GM12892 (cell line): ENCODE results near the gene WWP2.
"Not testable (repeated sequence)": the region's sequence is repeated elsewhere in the genome, so short reads cannot be mapped to it uniquely, and the experiment has no call there.

ENCODE experiments used
- DNase-seq: peaks from one replicate; pipeline ENCODE4 v3.0.0; 2011; ENCODE audit not compliant: insufficient read length
- FAIRE-seq: peaks from 2 replicates; lab custom pipeline; 2011; peaks lifted over from hg19 to GRCh38; lab: Jason Lieb, UNC
- POLR2A ChIP-seq: IDR thresholded peaks from 2 replicates; pipeline ENCODE4 v1.6.1; 2011; ENCODE audit warnings: low read depth, low read length, control low read depth
- POLR2AphosphoS5 ChIP-seq: IDR thresholded peaks from 2 replicates; pipeline ENCODE4 v1.6.1; 2011; ENCODE audit warnings: low read depth, low read length, control low read depth
- TAF1 ChIP-seq: IDR thresholded peaks from 2 replicates; pipeline ENCODE4 v1.6.1; 2011; ENCODE audit warnings: low read depth, mild to moderate bottlenecking, control low read depth, low read length, borderline replicate concordance

WWP2 gene

DNA sequence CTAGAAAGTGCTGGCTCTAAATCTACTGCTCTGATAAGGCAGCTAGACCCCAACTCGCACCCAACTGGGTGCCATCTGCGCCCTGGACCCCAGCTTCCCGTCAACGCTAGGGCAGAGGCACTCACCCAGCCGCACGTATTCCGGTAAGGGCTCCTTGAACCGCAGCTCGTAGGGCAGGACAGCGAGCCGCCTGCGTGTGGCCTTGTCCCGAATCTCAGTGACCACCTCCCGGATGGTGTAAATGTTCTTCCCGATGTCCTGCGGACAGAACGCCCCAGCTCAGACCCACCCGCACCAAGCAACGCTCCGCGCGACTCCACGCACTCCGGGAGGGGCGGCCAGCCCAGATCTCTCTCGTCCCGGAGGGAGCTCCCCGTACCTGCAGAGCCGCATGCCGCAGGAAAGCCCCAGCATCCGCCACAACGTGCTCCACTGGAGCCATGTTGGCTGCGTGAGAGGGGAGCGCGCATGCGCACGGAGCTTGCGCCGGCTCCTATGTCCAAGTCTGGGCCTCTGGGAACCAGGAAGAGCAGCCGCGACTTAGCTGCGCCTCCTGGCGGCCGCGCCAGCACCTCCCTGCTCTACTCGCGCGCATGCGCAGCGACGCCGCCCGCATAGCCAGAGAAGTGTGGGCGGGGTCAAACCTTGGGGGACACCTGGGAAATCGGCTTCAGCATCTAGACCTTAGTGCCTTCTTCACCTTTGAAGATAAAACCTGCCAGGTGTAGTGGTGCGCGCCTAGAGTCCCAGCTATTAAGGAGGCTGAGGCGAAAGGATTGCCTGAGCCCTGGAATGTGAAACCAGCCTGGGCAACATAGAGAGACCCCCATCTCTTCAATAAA lies 7.4 kb upstream of the WWP2 start, which contains the start of gene NOB1:
TSS of gene NOB1 (minus strand) at position 458 of the 842 bp plus-strand sequence. CDS start at position 442, 16 bp downstream.
- DNase-seq = peak; percentile 85
- peak; percentile 95 for FAIRE-seq
- TF ChIP-seq POLR2A = peak; percentile 97
- TF ChIP-seq TAF1 = peak; percentile 93
- peak; percentile 95 for TF ChIP-seq POLR2AphosphoS5

DNA sequence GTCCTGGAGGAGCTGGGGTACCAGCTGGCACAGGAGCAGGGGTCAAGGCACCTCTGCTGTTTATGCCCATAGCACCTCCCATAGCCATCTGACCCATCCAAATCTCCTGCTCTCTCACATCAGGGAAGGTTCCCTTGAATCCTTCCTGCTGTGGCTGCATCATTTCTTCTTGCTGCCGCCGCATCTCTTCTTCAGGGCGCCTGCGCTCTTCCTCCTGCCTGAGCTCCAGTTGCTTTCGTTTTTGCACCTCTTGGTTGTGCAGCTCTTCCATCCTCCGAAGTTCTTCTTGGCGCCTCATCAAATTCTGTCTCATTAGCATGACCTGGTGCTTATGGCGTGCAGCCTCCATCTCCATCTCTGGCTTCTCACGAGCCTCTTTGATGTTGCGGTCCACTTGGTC lies 5.4 kb upstream of the WWP2 start:
- no peak for TF ChIP-seq POLR2A
- TF ChIP-seq TAF1 = no peak
- no peak for TF ChIP-seq POLR2AphosphoS5
- DNase-seq (no peak), FAIRE-seq (no peak)

DNA sequence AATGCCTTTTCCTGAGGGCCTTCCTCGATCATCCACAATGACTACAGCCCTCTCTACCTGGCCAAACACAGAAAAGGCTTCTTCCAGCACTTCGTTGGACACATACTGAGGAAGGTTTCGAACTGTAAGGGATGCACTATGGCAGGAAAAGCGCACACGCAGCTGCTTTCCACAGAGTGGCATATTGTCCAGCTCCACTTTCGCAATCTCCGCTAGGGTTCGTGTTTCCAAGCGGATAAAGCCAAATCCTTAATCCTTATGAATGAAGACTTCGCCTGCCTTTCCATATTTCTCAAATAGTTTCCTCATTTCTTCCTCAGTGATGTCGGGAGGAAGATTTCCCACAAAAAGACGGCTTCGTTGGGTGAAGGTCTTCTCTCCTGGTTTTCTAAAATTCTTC lies 4.8 kb upstream of the WWP2 start:
- DNase-seq, FAIRE-seq: not testable (repeated sequence)

DNA sequence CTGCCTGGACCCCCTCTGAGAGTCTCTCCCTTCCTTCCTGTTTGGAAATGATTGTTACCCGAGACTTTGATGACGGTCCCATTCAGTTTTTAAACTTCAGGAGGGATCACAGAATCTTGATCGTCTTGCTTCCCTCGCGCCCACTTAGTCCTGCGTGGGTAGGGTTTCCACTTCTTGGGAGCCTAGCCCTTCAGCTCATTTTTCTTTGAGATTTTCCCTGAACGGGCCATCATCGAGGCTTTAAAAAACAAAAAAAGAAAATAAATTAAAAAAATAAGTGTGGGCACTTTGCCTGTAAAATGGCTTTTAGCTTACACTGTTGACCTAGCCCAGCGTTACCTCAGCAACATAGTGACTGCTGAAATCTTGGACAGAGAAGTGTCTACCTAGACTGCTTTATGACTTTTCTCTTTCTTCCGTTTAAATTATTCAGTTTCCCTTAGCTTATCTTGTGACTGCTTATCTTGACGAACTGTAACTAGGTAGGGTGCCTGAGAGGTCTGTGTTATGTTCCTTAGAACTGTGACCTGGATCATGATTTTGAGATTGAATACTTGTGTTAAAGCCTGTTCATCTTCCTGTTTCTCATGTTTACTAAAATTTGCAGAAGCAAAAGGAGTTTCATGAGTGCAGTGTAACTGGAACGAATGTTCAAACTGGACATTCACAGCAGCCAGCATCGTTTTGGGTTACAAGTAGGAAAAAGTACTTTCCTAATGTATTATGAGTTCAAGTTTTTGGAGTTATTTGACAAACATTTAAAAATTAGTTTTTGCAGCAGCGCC lies 874 bp downstream of the WWP2 start:
- DNase-seq (no peak), FAIRE-seq (no peak)
- no peak for TF ChIP-seq POLR2AphosphoS5
- TF ChIP-seq TAF1 = no peak
- TF ChIP-seq POLR2A = no peak

DNA sequence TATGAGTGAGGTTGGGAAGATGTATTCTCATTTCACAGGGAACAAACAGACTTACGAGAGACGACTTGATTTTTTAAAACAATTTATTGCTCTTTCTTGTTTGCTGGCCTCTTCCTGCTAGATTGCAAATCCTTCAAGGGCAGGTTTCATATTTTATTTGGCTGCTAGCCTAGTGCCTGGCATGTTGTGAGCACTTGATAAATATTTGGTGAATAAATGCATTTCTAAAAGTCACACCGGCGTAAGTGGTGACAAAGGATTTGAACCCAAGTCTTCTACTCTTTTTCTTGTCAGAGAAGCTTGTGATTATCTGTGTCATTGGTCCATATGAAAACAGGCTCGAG lies 1.4 kb downstream of the WWP2 start:
- FAIRE-seq (no peak), DNase-seq (no peak)
- TF ChIP-seq POLR2A (no peak), TAF1 (no peak), POLR2AphosphoS5 (no peak)

DNA sequence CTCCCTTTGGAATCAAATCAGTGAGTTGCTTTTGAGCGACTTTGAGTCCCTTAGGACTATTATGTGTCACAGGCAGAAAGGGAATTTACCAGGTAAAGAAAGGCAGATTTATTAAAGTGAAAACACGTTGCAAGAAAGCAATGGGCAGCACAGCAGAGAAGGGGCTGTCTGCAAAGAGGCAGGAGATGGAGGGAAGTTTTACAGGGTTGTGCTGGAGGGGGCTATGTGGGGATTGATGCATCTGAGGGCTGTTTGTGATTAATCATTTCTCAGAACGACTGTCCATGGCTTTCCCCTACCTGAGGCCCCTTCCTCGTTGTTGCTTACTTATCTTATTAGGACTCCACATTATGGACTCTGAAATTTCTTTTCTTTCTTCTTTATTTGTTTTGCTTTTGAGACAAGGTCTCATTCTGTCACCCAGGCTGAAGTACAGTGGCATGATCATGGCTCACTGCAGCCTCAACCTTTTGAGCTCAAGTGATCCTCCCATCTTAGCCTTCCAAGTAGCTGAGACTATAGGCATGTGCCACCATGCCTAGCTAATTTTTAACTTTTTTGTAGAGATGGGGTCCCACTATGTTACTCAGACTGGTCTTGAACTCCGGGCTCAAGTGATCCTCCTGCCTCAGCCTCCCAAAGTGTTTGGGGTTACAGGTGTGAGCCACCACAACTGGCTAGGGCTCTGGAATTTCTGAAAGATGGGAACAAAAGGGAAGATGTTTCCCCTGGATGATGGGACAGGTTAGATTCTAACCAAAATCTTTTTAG lies 5.5 kb downstream of the WWP2 start:
- TF ChIP-seq POLR2A (no peak), POLR2AphosphoS5 (no peak), TAF1 (no peak)
- DNase-seq (no peak), FAIRE-seq (no peak)

DNA sequence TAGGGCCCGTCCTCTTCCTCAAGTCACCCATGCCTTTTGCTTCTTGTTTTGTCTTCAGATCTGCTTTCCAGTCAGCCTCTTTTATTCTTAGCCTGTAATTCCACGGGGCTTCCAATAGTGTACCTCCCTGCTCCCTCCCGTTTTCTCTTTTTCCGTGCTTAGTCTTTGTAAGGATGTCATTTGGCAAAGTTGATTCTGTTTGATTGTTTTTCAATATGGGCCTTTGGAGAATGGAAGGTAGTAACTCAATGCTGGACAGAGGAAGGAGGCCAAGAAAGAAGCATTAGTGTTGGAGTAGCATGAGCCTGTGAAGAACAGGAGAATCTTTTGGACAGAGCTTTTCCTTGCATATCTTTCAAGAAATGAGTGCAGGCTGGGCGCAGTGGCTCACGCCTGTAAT lies 6.5 kb downstream of the WWP2 start:
- TF ChIP-seq POLR2A (no peak), TAF1 (no peak), POLR2AphosphoS5 (no peak)

DNA sequence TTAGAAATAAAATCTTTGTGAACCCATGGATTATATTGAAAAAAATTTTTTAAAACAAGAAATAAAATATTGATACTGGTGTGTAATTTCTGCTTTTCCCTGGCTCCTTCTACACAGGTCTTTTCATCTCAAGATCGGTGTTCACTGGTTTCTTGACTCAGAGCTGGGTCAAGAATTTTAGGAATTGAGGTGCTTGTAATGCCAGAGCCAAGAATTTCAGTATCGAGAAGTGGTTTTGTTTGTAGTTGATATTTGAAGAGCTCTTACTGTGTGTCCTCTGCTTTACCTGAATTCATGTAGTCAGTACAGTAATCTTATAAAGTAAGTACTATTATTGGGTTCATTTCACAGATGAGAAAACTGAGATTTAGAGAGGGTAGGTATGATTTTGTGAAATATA lies 7.3 kb downstream of the WWP2 start:
- FAIRE-seq = no peak
- no peak for DNase-seq
- TF ChIP-seq POLR2A = no peak
- TF ChIP-seq POLR2AphosphoS5 = no peak
- TF ChIP-seq TAF1 = no peak

More for the DNA sequence above, 6.5 kb downstream of the WWP2 start:
- DNase-seq (no peak), FAIRE-seq (no peak)

DNA sequence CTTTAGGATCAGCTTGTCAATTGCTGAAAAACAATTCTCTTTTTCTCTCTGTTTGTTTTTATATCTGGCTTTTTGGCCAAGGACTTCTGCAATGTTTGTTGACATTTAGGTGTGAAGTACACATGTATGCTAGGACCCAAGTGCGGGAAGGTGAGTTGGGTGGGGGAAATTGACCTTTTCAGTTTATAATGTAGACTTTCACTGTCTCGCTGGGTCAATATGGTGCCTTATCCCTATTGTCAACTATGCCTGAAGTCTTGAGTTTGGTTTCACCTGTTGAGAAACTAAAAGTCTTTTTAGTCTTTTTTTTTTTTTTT lies 9.5 kb downstream of the WWP2 start:
- no peak for DNase-seq
- FAIRE-seq = no peak
- TF ChIP-seq POLR2AphosphoS5 = no peak
- TF ChIP-seq POLR2A = no peak
- no peak for TF ChIP-seq TAF1

DNA sequence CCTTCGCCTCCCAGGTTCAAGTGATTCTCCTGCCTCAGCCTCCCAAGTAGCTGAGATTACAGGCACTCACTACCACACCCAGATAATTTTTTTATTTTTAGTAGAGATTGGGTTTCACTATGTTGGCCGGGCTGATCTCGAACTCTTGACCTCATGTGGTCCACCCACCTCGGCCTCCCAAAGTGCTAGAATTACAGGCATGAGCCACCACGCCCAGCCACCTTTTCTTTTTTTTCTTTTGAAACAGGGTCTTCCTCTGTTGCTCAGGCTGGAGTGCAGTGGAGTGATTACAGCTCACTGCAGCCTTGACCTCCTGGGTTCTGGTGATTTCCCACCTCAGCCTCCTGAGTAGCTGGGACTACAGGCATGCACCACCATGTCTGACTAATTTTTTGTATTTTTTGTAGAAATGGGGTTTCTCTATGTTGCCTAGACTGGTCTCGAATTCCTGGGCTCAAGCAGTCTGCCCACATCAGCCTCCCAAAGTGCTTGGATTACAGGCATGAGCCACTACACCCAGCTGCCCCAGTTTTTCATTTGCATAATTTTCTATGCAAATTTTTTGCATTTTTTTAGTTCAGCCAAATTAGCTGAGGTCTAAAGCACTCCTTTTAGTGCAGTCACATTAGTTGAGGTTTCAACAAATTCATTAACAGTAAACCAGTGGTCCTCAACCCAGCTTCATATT lies 11.3 kb downstream of the WWP2 start:
- no peak for DNase-seq
- TF ChIP-seq POLR2AphosphoS5 = no peak
- no peak for TF ChIP-seq POLR2A
- no peak for TF ChIP-seq TAF1
- no peak for FAIRE-seq

DNA sequence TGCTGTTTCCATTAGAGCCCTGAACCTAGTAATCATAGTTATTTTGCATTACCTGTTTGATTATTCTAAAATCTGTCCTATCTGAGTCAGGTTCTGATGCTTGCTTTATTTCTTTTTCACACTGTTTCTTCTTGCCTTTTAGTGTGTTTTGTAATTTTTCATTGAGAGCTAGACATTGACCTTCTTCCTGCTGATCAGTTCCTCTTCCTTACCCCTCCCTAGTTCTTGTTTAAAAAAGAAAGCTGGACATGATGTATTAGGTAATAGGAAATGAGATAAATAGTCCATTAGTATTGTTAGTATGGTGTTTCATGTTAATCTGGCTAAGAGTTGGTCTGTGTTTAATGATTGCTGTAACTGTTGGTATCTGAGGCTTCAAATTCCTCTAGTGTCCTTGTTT lies 13.4 kb downstream of the WWP2 start:
- DNase-seq (no peak), FAIRE-seq (no peak)
- TF ChIP-seq TAF1 (no peak), POLR2AphosphoS5 (no peak), POLR2A (no peak)

DNA sequence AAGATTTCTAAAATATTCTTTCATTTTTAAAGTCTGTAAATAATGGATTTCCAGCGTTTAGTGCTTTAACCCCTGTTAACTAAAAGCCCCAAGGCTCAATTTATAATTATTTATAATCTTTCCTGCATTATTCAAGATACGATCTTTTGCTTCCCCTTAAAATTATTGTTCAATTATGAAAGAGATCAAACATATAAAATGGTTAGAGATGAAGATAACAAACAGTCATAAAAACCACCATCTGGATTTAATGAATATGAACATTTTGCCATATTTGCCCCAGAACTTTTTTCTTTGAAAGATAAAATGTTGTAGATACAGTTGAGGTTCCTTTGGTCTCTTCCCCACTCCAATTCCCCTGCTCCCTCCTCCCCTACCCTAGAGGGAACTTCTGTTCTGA lies 17.6 kb downstream of the WWP2 start:
- DNase-seq (no peak), FAIRE-seq (no peak)
- TF ChIP-seq POLR2A = no peak
- no peak for TF ChIP-seq TAF1
- TF ChIP-seq POLR2AphosphoS5 = no peak
